GM23248 (cell line): ENCODE measurements around the gene IL4R. TPM values are rescaled to one million over a fixed set of nuclear protein-coding genes. Genes with fewer than 3 reads are reported as not detected.
"Not testable (repeated sequence)": the region's sequence is repeated elsewhere in the genome, so short reads cannot be mapped to it uniquely, and the experiment has no call there.

Experiments
- DNase-seq: peaks from one replicate; pipeline ENCODE4 v3.0.0-alpha.2; 2015
- H2AFZ ChIP-seq: fragments of 200-600 bp; sonication (generic); 2 replicates; pipeline ENCODE4 v1.6.1; 2016; ENCODE audit warnings: antibody characterized with exemption
- H3F3A ChIP-seq: fragments of 200-600 bp; sonication (generic); 2 replicates; pipeline ENCODE4 v1.6.1; 2016; ENCODE audit warnings: mild to moderate bottlenecking, antibody characterized with exemption, mixed run types; ENCODE audit not compliant: insufficient read depth
- H3K27ac ChIP-seq: fragments of 200-600 bp; sonication (generic); 2 replicates; pipeline ENCODE4 v1.5.1; 2016; ENCODE audit warnings: mild to moderate bottlenecking
- H3K27me3 ChIP-seq: fragments of 200-600 bp; sonication (generic); replicated peaks from 2 replicates; pipeline ENCODE4 v1.6.1; 2016; ENCODE audit warnings: mild to moderate bottlenecking; ENCODE audit not compliant: insufficient read depth
- H3K36me3 ChIP-seq: fragments of 200-600 bp; sonication (generic); 2 replicates; pipeline ENCODE4 v1.6.1; 2016; ENCODE audit warnings: low read depth, mild to moderate bottlenecking
- H3K4me1 ChIP-seq: fragments of 200-600 bp; sonication (generic); 2 replicates; pipeline ENCODE4 v1.6.1; 2016; ENCODE audit warnings: mild to moderate bottlenecking; ENCODE audit not compliant: insufficient read depth
- H3K4me2 ChIP-seq: fragments of 200-600 bp; sonication (generic); one replicate; pipeline ENCODE4 v1.6.1; 2016; ENCODE audit warnings: mild to moderate bottlenecking; ENCODE audit not compliant: unreplicated experiment
- H3K4me3 ChIP-seq: fragments of 200-600 bp; sonication (generic); 2 replicates; pipeline ENCODE4 v1.5.1; 2016; ENCODE audit warnings: mild to moderate bottlenecking
- H3K79me2 ChIP-seq: fragments of 200-600 bp; sonication (generic); 2 replicates; pipeline ENCODE4 v1.6.1; 2016; ENCODE audit warnings: mild to moderate bottlenecking; ENCODE audit not compliant: insufficient read depth
- H3K9ac ChIP-seq: fragments of 200-600 bp; sonication (generic); 2 replicates; pipeline ENCODE4 v1.6.1; 2016; ENCODE audit warnings: mild to moderate bottlenecking
- H3K9me2 ChIP-seq: fragments of 200-600 bp; sonication (generic); 2 replicates; pipeline ENCODE4 v1.6.1; 2016; ENCODE audit warnings: mixed run types, mild to moderate bottlenecking, moderate library complexity; ENCODE audit not compliant: insufficient read depth
- H3K9me3 ChIP-seq: fragments of 200-600 bp; sonication (generic); one replicate; pipeline ENCODE4 v1.6.1; 2017; ENCODE audit warnings: low read depth
- H4K20me1 ChIP-seq: fragments of 200-600 bp; sonication (generic); 2 replicates; pipeline ENCODE4 v1.6.0; 2016; ENCODE audit not compliant: insufficient read depth
- EZH2 ChIP-seq: fragments of 200-600 bp; sonication (generic); IDR thresholded peaks from 2 replicates; pipeline ENCODE4 v1.6.1; 2018; ENCODE audit warnings: antibody characterized with exemption, mild to moderate bottlenecking; ENCODE audit not compliant: insufficient read depth, poor library complexity, severe bottlenecking
- EZH2phosphoT487 ChIP-seq: fragments of 200-600 bp; sonication (generic); IDR thresholded peaks from 2 replicates; pipeline ENCODE4 v1.6.1; 2018; ENCODE audit warnings: antibody characterized with exemption, moderate library complexity, mild to moderate bottlenecking, low read depth; ENCODE audit not compliant: insufficient read depth
- WGBS, 2 experiments: methylation state at CpG; one replicate each; pipeline ENCODE4 v1.1.6; 2015 to 2017; ENCODE audit warnings: low lambda C conversion rate in 2 of 2, low coverage in 1 of 2; ENCODE audit errors: missing lambda C conversion rate in 2 of 2; 5-methylcytosine and 5-hydroxymethylcytosine counted together
- in situ Hi-C: fragments of 300-500 bp; cut with MboI; formaldehyde crosslinking; loops from 2 replicates; pipeline ENCODE4 v1.15.0; 2020
- polyA plus RNA-seq: library from polyadenylated mRNA; unstranded; fragments of >200 nt; fragmentation: Nextera tagmentation; extraction: Ambion mirVana; gene quantifications from 2 replicates; pipeline ENCODE4 v1.2.1, GENCODE V29; 2016
- total RNA-seq: library from RNA; depleted of rRNA; stranded (reverse); fragments of >200 nt; shearing (Covaris generic); gene quantifications from 2 replicates; pipeline ENCODE4 v1.2.3, GENCODE V29; 2014

IL4R gene
- total and polyA plus RNA-seq, 2 experiments from 2014 or later = 11.7 to 17.7 TPM

GRCh38 chr16:27287051-27287811 is 26.5 kb upstream of the IL4R start:
- 97 to 99% methylated on average over 8 of the region's 8 CpGs for WGBS, 2 experiments
- Histone ChIP-seq H2AFZ (no peak overlapping the region), H3K9ac (no peak overlapping the region), H3K4me2 (peak overlapping the region; percentile 17), H3K9me2 (no peaks in the 10 kb centered on the region), H3K27me3 (no peaks in the 10 kb centered on the region), H4K20me1 (no peaks in the 10 kb centered on the region), H3K4me3 (no peak overlapping the region), H3K4me1 (peaks cover 15% of the 10 kb centered on the region), H3K79me2 (no peaks in the 10 kb centered on the region), H3F3A (peaks cover 29% of the 10 kb centered on the region), H3K36me3 (no peaks in the 10 kb centered on the region), H3K27ac (peak overlapping the region; percentile 70), H3K9me3 (no peaks in the 10 kb centered on the region)
- no peak for DNase-seq
- in situ Hi-C loops = no loop called here
- TF ChIP-seq EZH2phosphoT487 (no peak), EZH2 (no peak)

GRCh38 chr16:27287887-27288286 is 25.9 kb upstream of the IL4R start:
- Histone ChIP-seq H3K4me2 (no peak overlapping the region), H3K4me1 (peaks cover 15% of the 10 kb centered on the region), H3K79me2 (no peaks in the 10 kb centered on the region), H3K9ac (no peak overlapping the region), H2AFZ (no peak overlapping the region), H3K9me3 (no peaks in the 10 kb centered on the region), H4K20me1 (no peaks in the 10 kb centered on the region), H3K36me3 (no peaks in the 10 kb centered on the region), H3K27me3 (no peaks in the 10 kb centered on the region), H3K27ac (no peak overlapping the region), H3K9me2 (no peaks in the 10 kb centered on the region), H3F3A (peaks cover 29% of the 10 kb centered on the region), H3K4me3 (no peak overlapping the region)
- no peak for DNase-seq
- TF ChIP-seq EZH2phosphoT487 = no peak
- TF ChIP-seq EZH2 = no peak
- WGBS, 2 experiments = 96 to 99% methylated on average over 11 of the region's 11 CpGs
- in situ Hi-C loops = no loop called here

- H3K79me2 ChIP-seq, H3K9me2 ChIP-seq, DNase-seq, H3K4me3 ChIP-seq, H4K20me1 ChIP-seq, H2AFZ ChIP-seq, H3K4me2 ChIP-seq, in situ Hi-C loops, H3K27ac ChIP-seq, H3K27me3 ChIP-seq, H3K9ac ChIP-seq, H3K9me3 ChIP-seq, H3K36me3 ChIP-seq: not testable (repeated sequence)
- H3K4me1 ChIP-seq = peaks cover 15% of the 10 kb centered on the region
- WGBS, 2 experiments = 90% methylated on average over 6 of the region's 6 CpGs
- H3F3A ChIP-seq = peaks cover 29% of the 10 kb centered on the region
Observed at GRCh38 chr16:27288313-27288712, 25.5 kb upstream of the IL4R start.

GRCh38 chr16:27289669-27290068 is 24.1 kb upstream of the IL4R start:
- Histone ChIP-seq H4K20me1 (no peaks in the 10 kb centered on the region), H3F3A (peaks cover 29% of the 10 kb centered on the region), H3K4me2 (no peak overlapping the region), H3K27me3 (no peaks in the 10 kb centered on the region), H3K4me1 (peaks cover 15% of the 10 kb centered on the region), H3K36me3 (no peaks in the 10 kb centered on the region), H2AFZ (no peak overlapping the region), H3K9ac (no peak overlapping the region), H3K27ac (no peak overlapping the region), H3K9me2 (no peaks in the 10 kb centered on the region), H3K4me3 (no peak overlapping the region), H3K79me2 (no peaks in the 10 kb centered on the region), H3K9me3 (no peaks in the 10 kb centered on the region)
- no peak for TF ChIP-seq EZH2phosphoT487
- no peak for TF ChIP-seq EZH2
- no peak for DNase-seq
- in situ Hi-C loops = no loop called here
- 81 to 87% methylated on average over 6 of the region's 6 CpGs for WGBS, 2 experiments

GRCh38 chr16:27290562-27290961 is 23.2 kb upstream of the IL4R start:
- no peak overlapping the region for H3K4me3 ChIP-seq
- no peaks in the 10 kb centered on the region for H3K36me3 ChIP-seq
- no peak overlapping the region for H3K4me2 ChIP-seq
- DNase-seq = no peak
- peaks cover 23% of the 10 kb centered on the region for H3F3A ChIP-seq
- in situ Hi-C loops = no loop called here
- H4K20me1 ChIP-seq = no peaks in the 10 kb centered on the region
- H3K79me2 ChIP-seq = no peaks in the 10 kb centered on the region
- no peaks in the 10 kb centered on the region for H3K27me3 ChIP-seq
- H3K9ac ChIP-seq = no peak overlapping the region
- no peak overlapping the region for H3K27ac ChIP-seq
- no peak overlapping the region for H2AFZ ChIP-seq
- H3K9me3 ChIP-seq = no peaks in the 10 kb centered on the region
- peaks cover 15% of the 10 kb centered on the region for H3K4me1 ChIP-seq
- TF ChIP-seq EZH2phosphoT487 (no peak), EZH2 (no peak)
- H3K9me2 ChIP-seq = no peaks in the 10 kb centered on the region
